ENCODE results near the gene FAM185A.
"Not testable (repeated sequence)": the region's sequence is repeated elsewhere in the genome, so short reads cannot be mapped to it uniquely, and the experiment has no call there.

Gene FAM185A

GRCh38 chr7:102780926-102781325 lies 32.1 kb downstream of the FAM185A start:
- DNase-seq: not testable (repeated sequence)

- DNase-seq: not testable (repeated sequence)
These were observed 40.0 kb downstream of the FAM185A start for GRCh38 chr7:102788770-102789169.

- DNase-seq: not testable (repeated sequence)
These were observed 41.7 kb downstream of the FAM185A start for GRCh38 chr7:102790364-102791100.

GRCh38 chr7:102791367-102791766 lies 42.6 kb downstream of the FAM185A start:
- not testable (repeated sequence) for DNase-seq

GRCh38 chr7:102791831-102792230 lies 43.0 kb downstream of the FAM185A start:
- not testable (repeated sequence) for DNase-seq

GRCh38 chr7:102794567-102794966 lies 45.8 kb downstream of the FAM185A start:
- DNase-seq: not testable (repeated sequence)

GRCh38 chr7:102795987-102796595 lies 47.3 kb downstream of the FAM185A start:
- not testable (repeated sequence) for DNase-seq

GRCh38 chr7:102806613-102807012 lies 57.8 kb downstream of the FAM185A start:
- DNase-seq: no peak

GRCh38 chr7:102810916-102811315 lies 62.1 kb downstream of the FAM185A start:
- DNase-seq: no peak

GRCh38 chr7:102811942-102812678 lies 63.3 kb downstream of the FAM185A start:
- DNase-seq: no peak

GRCh38 chr7:102813191-102814024 lies 64.6 kb downstream of the FAM185A start:
- no peak for DNase-seq

GRCh38 chr7:102814025-102814471 lies 65.2 kb downstream of the FAM185A start:
- no peak for DNase-seq

- no peak for DNase-seq
These were observed 69.1 kb downstream of the FAM185A start for GRCh38 chr7:102817616-102818573.

GRCh38 chr7:102819151-102819550 lies 70.4 kb downstream of the FAM185A start:
- no peak for DNase-seq

- DNase-seq: no peak
These were observed 73.4 kb downstream of the FAM185A start for GRCh38 chr7:102821994-102822747.

GRCh38 chr7:102823390-102824119 lies 74.8 kb downstream of the FAM185A start:
- DNase-seq: no peak

GRCh38 chr7:102828286-102828685 lies 79.5 kb downstream of the FAM185A start:
- DNase-seq: no peak

- DNase-seq: no peak
These were observed 80.3 kb downstream of the FAM185A start for GRCh38 chr7:102829075-102829474.

- no peak for DNase-seq
These were observed 81.4 kb downstream of the FAM185A start for GRCh38 chr7:102830197-102830596.

GRCh38 chr7:102832674-102833073 lies 83.9 kb downstream of the FAM185A start:
- DNase-seq: no peak

All from COR-L47 (cell line).